Measurements from ENCODE around the gene TMTC1.

TMTC1 gene

DNA sequence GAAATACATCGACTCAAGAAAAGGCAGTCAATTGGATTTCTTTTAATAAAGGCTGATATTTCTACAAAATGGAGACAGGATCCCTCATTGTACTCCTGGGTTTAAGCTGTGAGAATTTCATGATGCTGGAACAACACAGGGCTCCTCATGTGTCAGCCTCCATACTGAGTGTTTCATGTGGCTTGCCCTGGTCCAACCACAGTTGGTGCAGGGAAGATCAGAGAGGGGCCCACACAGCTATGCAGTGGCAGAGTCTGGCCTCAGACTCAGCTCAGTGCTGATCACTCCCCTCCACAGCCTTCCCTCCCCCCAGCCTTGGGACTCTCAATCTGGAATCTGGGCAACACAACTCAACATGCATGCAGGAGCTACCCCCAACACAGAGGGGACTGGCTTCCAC is 163.7 kb downstream of the TMTC1 start:
- no peak for DNase-seq (ENCODE audit: low read depth in 1 of 2, low spot score in 1 of 2)

DNA sequence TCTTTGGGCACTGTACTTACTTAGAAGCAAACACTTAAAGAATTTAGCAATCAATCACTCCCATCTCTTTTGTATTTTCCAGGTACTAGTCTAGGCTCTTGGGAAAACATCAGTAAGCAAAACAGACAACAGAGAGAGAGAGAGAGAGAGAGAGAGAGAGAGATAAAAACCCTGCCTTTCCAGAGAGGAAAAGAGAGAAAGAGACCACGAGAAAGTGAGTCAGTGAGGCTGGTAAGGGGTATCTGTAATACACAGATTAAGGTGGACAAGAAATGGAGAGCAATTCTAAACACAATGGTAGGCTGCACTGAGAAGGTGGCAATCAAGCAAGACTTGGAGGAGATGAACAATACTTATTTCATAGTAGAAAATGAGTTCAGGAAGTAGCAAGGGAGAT is 166.3 kb downstream of the TMTC1 start:
- no peak for DNase-seq (ENCODE audit: low read depth in 1 of 2, low spot score in 1 of 2)

DNA sequence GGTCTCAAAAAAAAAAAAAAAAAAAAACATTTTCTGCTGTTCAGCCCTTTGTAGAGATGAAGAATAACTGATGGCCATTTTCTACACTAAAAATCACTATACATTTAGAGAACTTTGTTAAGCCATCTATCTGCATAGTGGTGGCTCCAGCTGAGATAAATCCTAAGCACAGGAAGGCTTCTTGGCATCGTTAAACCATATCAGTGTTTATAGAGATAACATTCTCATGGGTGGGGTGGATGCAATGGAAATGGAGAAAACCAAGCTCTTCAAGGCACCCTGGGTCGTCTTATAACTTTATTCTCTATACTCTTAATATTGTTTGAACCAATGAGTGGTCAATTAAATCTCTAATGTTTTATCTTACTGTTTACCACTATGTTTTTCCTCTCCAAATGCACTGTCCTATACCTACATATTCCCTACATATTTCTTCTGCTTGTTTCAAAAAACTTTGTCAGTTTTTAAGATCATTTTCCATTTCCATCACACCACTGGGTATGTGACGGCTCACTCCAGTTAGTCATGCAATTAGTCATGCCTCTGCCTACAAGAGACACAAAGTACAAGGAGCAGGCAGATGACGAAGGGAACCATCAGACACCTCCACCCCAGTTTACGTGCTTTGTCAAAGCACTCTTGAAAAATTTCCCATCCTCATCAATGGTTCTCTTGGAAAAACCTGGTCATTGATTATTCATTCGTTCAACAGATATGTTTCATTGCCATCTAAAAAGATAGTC is 166.9 kb downstream of the TMTC1 start:
- no peak for DNase-seq (ENCODE audit: low read depth in 1 of 2, low spot score in 1 of 2)

DNA sequence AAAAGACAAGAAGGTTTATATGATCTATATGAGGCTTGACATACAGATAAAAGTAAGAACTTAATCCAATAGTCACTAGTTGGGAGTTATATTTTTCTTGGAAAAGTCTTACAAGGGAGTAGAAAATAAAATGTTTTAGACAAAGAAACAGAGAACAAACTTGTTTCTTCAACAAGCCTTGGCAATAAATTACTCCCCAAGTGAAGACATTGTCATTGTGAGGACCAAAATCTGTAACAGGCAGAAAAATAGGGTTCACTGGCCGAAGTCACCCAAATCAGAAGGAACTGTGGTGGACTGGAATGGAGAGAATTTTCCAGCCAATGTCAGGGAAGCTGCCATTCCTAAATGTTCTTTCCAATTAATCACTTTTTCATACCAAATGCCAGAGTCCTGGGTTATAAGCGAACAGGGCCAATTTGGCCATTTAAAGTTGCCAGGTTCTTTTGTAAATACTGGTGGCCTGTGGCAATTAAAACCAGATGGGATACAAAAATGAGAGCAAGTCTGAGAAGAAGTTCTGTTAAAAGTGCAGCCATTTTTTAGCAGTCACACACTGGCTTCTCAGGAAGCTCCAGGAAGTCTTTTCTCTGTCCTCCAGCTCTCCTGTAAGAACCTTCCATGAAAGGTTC is 168.9 kb downstream of the TMTC1 start:
- no peak for DNase-seq (ENCODE audit: low read depth in 1 of 2, low spot score in 1 of 2)

DNA sequence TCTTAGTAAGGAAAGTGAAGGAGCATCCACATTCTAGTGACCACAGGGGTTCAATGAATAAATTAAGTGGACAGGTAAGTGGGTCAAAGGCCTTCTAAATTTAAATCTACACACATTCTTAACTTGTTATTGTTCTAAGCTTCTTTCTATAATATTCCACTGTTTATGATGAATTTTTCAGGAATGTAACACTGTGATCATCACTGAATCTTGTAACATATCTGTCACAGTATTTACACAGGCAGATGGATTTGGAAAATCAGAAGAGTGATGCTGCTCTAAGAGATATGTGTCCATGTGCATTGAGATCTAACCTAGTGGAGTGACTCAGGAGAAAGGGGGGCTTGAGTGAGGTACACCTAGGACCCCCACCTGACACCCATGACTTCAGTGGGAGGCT is 170.8 kb downstream of the TMTC1 start:
- no peak for DNase-seq (ENCODE audit: low read depth in 1 of 2, low spot score in 1 of 2)

DNA sequence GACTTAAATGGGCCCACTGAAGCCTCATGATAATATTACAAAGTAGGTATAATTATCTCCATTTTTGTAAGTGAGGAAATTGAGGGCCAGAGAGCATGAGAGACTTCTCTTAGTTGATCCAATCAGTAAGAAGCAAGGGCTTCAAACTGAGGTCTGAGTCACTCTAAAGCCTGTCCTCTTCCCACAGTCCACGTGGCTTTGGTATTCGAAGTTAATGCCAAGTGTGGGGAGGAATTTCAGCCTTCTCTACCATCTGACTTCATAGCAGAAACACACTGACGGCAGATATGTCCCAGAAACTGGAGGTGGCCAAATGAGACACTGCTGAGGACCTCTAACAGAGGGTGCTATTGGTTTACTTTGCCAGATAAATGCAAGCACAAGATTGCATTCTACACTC is 171.8 kb downstream of the TMTC1 start:
- no peak for DNase-seq (ENCODE audit: low read depth in 1 of 2, low spot score in 1 of 2)

DNA sequence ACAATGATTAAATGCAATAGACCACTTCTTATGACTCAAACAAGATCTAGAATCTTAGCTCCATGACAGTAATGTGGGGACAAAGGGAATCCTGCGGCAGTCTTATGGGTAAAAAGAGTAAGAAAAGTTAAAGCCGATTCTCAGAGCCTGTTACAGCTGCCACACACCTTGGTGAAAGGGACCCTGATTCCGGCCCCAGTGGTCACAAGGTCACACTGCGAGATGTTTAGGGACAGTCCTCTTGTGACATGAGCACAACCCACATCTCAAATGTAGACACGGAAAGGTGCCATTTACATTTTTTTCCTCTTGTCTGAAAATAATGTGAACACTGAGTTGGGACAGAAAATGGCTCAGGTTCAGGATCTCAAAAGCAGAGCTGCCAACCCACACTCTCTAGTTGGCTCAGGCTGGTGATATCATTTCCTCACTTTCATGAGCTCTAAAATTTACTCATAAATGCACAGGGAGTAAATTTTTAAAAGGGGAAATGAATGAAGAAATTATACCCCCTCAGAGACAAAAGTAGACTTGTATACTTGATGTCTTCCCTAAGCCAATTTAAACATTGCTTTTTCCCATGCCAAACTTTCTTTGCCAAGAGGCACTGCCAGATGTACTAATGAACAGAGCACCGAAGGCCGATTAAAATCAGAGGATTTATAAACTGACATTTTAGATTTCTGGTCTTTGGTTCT is 173.1 kb downstream of the TMTC1 start:
- no peak for DNase-seq (ENCODE audit: low read depth in 1 of 2, low spot score in 1 of 2)

DNA sequence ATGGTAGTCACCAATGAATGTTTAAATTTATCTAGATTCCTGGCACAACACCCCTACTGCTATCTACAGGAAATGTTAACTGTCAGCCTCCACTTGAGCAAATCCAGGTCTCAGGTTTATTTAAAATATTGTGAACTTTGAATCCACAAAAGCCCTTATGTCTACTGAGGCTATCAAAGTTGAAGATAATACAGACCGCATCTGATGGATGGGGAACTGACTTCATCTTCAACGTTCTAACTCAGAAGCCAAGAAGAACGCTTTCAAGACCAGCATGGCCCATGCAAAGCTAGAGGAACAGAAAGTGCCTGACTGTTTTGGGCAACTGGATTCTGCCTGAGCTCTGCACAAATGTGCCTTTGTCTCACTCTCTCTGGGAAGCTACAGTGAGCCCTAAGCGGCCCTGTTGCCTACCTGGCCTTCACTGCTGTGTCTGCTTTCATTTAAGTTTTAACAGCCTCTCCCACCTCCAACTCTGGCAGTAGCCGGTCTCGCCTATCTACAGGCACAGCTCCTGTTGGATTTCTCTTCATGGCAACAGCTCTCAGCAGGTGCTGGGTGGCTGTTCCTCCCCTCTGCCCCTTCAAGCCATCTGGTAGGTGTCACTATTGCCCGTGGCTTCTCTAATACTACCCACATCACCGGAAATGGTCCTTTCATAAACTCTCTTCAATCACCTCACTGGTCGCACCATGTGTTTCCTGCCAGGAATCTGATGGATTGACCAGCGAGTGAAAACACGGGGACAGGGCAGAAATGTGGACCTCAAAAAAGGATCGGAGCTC is 174.1 kb downstream of the TMTC1 start:
- DNase-seq (ENCODE audit: low read depth in 1 of 2, low spot score in 1 of 2): no peak

DNA sequence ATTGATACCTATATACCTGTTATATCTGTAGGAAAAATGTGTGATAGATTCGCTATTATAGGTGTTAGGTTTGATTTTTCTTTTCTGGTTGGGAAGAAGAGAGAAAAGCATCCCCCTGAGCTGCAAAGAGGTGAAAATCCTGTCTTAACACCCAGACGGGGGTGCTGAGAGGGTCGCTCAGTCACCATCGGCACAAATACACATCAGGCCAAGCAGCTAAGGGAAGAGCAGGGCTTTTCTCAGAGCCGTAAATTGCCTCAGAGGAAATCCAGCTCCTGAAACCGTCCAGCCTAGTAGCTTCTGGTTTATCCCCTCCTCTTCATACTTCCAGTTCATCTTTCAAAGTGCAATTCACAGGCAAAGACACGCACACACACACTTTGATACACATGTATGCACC is 175.2 kb downstream of the TMTC1 start:
- DNase-seq (ENCODE audit: low read depth in 1 of 2, low spot score in 1 of 2): no peak

DNA sequence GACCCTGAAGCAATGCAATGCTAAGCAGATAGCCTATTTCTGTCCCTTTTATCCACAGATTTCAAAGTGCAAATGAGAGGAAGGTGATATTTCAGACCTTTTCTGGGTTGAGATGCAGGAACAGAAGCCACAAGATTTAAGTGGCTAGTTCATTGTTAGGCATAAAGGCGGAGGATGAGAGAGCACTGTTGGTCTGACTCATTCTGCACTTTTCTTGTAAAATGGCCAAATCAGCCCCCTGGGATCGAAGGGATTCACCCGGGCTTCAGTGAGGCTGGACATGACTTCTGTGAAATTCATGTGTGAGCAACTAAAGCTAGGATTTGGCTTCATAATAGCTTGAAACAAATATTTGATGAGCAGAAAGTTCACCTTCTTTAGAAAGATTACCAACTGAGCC is 184.4 kb downstream of the TMTC1 start:
- DNase-seq (ENCODE audit: low read depth in 1 of 2, low spot score in 1 of 2): no peak

DNA sequence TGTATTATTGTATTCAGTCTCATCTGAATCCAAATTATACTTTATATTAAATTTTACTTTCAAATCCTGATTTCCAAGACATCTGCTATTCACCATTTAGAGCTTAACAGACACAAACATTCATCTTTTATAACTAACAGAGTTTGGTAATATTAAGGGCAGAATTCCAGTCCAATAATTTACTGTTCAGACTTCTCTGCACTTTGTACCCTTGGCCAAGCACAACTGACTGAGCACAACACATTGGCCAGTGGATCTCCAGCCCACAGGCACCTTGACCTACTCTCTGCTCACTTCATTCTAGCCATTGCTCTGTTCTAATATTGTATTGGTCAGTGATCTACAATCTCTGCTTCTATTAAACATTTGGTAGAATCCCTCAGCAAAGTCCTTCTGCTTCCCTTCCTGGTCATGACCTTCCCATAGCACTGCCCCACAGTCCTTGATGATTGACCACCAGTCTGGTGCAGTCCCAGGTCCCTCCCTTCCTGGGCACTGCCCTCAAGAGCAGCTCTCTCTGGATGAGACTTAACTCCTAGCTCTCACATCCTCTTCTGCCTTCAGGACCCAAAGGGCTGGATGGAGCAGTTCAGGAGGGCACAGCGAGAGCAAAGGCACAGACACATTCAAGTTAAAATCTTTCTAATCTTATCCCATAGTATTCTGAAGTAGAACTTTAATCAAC is 188.5 kb downstream of the TMTC1 start:
- no peak for DNase-seq (ENCODE audit: low read depth in 1 of 2, low spot score in 1 of 2)

DNA sequence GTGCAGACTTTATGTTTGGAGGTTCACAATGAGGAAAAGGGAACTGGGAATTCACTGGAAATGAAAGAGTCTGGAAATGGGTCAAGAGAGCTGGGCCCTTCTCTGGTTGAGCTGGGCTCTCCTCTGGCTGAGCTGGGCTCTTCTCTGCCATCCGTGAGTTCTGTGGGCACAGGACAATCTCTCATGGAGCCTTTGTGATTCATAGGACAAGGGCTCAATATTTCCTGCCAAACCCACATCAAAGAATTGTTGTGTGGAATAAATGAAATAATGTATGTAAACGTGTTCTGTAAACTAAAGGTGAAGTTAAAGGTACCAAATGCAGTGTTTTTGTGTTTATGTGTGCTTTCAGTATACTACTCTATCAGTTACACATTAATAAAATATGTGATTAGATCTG is 190.7 kb downstream of the TMTC1 start:
- DNase-seq (ENCODE audit: low read depth in 1 of 2, low spot score in 1 of 2): no peak

DNA sequence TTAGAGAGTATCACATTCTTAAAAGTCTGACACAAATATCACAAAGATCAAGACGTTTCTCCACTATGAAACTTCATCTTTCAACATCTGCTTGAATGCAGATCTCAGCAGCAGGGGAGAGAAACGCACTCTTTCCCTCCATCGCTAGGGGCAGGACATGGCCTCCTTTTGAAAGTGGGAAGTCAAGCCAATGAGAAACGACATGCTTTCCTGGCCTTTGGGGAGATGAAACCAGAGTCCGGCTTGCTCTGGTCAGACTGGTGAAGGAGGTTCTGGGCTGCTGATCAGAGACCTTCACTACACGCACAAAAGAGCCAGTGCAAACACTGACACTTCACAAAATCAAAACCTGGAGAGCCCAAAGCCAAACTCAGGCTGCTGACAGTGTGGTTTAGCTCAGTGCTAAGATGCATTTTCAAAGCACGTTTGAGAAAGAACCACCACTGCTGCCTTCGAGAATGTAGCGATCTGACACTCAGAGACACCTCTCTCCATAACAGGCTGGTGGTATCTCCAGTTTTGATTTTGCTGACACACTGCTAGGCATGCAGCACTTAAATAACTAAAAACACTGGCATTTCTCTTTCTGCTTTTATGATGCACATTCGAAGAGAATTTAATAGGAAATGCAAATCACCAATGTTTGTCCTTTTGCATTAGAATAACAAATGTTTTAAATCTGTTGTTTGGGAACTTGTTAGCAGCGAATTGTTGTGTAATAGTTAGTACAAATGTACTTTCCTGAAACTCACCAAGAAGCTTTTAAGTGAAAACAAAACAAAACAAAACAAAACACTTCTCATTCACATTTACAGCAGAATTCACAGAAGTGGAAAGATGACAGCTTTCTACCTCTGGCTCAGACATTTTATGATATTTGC is 192.4 kb downstream of the TMTC1 start:
- DNase-seq (ENCODE audit: low read depth in 1 of 2, low spot score in 1 of 2): no peak

DNA sequence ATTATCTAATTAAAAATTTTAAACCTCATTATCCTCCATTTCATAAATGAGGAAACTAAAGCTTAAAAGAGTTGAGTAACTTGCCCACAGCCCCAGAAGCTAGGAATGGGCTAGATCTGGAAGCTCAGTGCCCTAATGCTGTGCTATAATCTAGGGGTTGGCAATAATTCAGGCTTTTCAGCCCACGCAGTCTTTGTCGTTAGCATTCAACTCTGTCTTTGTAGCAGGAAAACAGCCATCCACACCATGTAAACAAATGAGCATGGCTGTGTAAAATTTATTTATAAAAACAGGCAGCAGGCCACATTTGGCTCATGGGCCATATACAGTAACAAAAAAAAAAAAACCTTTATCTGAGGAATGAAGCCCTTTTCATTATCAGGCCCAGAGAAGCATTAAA is 193.9 kb downstream of the TMTC1 start:
- no peak for DNase-seq (ENCODE audit: low read depth in 1 of 2, low spot score in 1 of 2)

DNA sequence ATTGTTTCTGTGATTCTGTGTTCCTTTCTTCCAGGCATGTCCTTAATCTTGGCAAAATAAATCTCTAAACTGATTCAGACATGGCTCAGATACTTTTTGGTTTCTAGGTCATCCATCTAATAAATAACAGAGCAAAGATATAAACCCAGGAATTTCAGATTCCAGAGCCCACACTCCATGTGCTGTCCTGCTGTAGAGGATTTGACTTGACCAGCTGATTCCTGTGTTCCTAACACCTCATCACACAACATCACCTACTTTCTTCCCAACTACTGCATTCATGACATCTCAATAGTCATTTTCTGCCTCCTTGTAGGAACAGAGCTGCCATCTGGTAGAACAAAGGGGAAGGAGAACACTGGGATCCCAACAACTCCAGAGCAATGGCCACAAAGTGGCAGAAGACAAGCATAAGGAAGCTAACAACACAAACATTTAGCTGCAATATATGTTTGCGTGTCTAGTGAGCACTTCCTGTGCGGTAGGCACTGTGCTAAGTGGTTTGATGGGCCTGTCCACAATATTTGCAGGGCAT is 194.4 kb downstream of the TMTC1 start:
- no peak for DNase-seq (ENCODE audit: low read depth in 1 of 2, low spot score in 1 of 2)

DNA sequence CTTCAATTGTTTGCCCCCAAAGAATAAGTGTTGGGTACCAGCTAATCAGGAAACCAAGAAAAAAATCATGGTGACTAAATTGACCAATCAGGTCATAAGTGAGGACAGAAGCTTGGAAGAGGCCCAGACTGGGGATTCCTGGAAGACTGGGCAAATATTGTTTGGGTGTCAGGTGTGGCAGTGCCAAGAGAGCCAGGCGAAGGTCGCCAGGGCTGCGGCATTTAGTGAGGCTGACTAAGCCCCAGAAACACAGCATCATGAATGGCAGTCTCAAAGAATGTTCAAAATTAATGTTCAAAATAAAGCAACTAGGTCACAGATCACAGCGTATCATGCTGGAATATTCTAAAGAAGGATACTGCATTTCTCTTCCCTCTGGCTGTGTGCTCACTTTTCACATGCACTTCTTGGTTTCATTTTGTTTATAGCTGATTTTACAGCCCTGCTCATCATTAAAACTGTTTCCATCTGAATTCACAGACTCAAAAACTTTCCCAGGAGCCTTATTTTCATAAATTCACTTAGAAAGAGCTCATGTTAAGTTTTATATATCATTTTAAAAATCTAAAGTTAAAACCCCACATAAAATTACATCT is 201.0 kb downstream of the TMTC1 start:
- no peak for DNase-seq (ENCODE audit: low read depth in 1 of 2, low spot score in 1 of 2)

DNA sequence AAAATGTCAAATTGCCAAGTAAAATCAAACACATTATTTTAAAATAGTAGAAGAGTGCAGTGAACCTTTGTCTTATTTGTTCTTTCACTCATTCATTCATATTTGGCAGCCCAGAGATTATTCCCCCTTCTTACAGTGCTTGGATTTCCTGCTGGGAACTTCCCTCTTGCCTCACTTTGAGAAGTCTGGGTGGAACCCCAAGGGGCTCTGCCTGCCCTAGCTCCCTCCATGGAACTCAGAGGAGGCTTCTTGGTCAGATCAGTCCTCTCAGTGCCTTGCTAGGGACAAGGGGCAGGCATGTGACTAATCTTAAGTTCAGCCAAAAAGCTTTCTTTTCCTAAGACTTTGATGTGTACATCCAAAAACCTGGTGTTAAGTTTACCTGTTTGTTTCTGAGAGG is 201.6 kb downstream of the TMTC1 start:
- DNase-seq (ENCODE audit: low read depth in 1 of 2, low spot score in 1 of 2): no peak

DNA sequence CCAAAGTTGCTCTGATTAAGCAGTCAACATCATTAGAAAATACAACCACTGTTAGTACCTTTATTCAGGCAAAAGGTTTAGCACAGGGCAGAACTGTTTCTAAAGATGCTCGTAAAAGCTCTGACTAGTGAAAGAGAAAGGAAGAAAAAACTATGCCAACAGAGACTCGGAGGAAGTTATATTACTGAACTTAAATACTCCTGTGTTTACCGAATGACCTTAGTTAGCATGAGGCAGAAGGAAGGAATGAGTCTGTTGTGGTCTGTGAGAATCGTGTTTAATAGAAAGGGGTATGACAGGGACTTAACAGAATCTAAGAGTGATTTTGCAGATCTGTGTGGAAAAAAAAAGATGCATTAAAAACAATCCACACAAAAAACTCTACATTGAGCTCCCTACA is 202.1 kb downstream of the TMTC1 start:
- no peak for DNase-seq (ENCODE audit: low read depth in 1 of 2, low spot score in 1 of 2)

DNA sequence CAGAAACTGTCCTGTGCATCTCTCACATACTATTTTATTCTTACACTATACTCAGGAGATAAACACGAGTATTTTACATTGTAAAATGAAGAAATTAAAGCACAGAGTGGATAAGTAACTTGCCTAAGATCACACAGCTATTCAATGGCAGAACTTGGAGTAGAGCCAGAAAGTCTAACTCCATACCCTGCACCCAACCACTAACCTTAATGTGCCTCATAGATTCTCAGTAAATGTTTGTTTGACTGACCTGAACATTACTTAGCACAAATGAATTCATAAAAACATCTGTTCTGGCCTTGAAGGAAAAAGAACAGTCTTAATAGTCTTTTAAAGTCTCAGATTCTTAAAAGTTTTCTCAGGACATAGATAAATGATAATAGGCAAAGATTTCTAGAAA is 202.8 kb downstream of the TMTC1 start:
- no peak for DNase-seq (ENCODE audit: low read depth in 1 of 2, low spot score in 1 of 2)

DNA sequence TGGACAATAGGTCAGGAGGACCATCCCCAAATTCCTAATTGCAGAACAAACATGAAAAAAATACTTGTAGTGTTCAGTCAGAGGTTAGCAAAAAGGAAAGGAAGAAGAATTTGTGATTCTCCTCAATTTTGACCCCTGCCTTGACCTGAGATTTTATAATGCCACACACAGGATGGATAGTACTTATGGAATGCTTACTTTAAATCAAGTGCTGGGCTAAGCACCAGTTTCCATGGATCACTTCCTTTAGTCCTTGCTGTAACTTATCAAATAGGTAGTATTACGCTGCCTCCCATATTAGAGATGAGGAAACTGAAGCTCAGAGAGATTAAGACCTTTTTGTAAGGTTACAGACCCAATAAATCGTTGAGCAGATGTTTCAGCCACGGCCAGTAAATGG is 205.0 kb downstream of the TMTC1 start:
- DNase-seq (ENCODE audit: low read depth in 1 of 2, low spot score in 1 of 2): no peak
